Mucosa of descending colon (tissue), 3 donors: Measurements from ENCODE around the gene FGF5. TPM values are rescaled to one million over a fixed set of nuclear protein-coding genes. Genes with fewer than 3 reads are reported as not detected.
"Not testable (repeated sequence)": the region's sequence is repeated elsewhere in the genome, so short reads cannot be mapped to it uniquely, and the experiment has no call there.

Experiments
- ATAC-seq: fragments of 200-7000 bp; cut with Tn5 transposase; one replicate; pipeline ENCODE4 v1.9.1; 2020; ENCODE audit warnings: mild to moderate bottlenecking, moderate library complexity
- DNase-seq, 3 donors: peaks; one replicate each; pipeline ENCODE4 v3.0.0-alpha.2; 2020
- H3K36me3 ChIP-seq: fragments of 200-600 bp; one replicate; pipeline ENCODE4 v1.8.0; 2021; ENCODE audit warnings: low read depth, mild to moderate bottlenecking
- H3K4me1 ChIP-seq: fragments of 200-600 bp; one replicate; pipeline ENCODE4 v1.8.0; 2021; ENCODE audit warnings: low read depth, mild to moderate bottlenecking
- H3K4me3 ChIP-seq: fragments of 200-600 bp; one replicate; pipeline ENCODE4 v1.8.0; 2021; ENCODE audit warnings: mild to moderate bottlenecking
- H3K9me3 ChIP-seq: fragments of 200-600 bp; one replicate; pipeline ENCODE4 v1.8.0; 2021; ENCODE audit warnings: mild to moderate bottlenecking
- CTCF ChIP-seq: fragments of 200-600 bp; IDR thresholded peaks from one replicate; pipeline ENCODE4 v1.8.0; 2022; ENCODE audit warnings: antibody characterized with exemption, mild to moderate bottlenecking
- intact Hi-C, 2 donors: fragments of 100-400 bp; cut with DNase I in 1 of 2; cut with micrococcal nuclease in 1 of 2; formaldehyde crosslinking; loops; one replicate each; pipeline versions ENCODE4 v1.11.0 to v1.11.1; 2022; cut with DNase I, micrococcal nuclease
- total RNA-seq, 3 donors: library from RNA; stranded (reverse); fragmentation: NEBNext Ultra II Directional in 2 of 3; extraction: Animal tissue kit (Norgen Biotek cat#: 25700) in 2 of 3; gene quantifications; one replicate each; pipeline versions ENCODE4 v1.2.1 to v1.2.4, GENCODE V29; 2021 to 2023
- donor health status: DM: no; HTN: no; CAD: no; lungs with moderate emphysema.
- donor health status: DM: no; HTN: no; CAD: no.
- donor health status: DM: no; HTN: yes; CAD: no.

FGF5 gene
- total RNA-seq, 3 donors from 2014 or later, result 0.05 to 1.1 TPM; not detected in 1

GRCh38 chr4:80243274-80244018 lies 23.0 kb upstream of the FGF5 start:
- ATAC-seq (no peak), DNase-seq (no peak)
- TF ChIP-seq CTCF, result no peak
- no peak overlapping the region for H3K4me3 ChIP-seq
- no peaks in the 10 kb centered on the region for H3K4me1 ChIP-seq
- no peaks in the 10 kb centered on the region for H3K9me3 ChIP-seq
- intact Hi-C loops, result no loop called here
- H3K36me3 ChIP-seq, result no peaks in the 10 kb centered on the region

DNA sequence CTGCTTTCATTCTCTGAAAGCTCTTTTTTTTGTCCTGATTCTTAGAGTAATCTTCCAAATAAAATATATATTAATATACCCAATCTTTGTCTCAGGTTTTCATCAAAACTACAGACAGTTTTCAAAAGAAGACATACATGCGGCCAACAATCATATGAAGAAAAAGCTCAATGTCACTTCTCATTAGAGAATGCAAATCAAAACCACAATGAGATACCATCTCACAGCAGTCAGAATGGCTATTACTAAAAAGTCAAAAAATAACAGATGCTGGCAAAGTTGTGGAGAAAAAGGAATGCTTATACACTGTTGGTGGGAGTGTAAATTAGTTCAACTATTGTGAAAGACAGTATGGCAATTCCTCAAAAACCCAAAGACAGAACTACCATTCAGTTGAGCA lies 19.0 kb upstream of the FGF5 start:
- H3K9me3 ChIP-seq, H3K4me3 ChIP-seq, H3K4me1 ChIP-seq, intact Hi-C loops, H3K36me3 ChIP-seq, ATAC-seq, DNase-seq: not testable (repeated sequence)

DNA sequence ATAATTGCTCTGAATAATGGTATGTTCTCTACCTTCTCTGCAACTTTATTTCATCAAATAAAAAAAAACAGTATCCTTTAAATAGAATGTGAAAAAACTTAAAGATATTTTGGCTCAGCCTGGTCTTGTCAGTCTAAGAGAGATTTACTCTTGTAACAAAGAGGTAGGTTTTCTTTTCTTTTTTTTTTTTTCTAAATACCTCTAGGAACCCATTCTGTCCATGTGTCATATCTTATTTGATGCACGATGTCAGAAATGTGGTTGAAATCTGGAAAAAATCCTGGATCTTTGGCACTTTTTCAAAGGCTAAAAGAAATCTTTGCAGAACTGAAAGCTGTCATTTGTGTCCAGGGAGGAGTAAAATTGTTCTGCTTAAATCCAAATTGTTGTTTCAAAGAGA lies 17.3 kb upstream of the FGF5 start:
- H3K4me3 ChIP-seq, result no peak overlapping the region
- no peaks in the 10 kb centered on the region for H3K9me3 ChIP-seq
- DNase-seq (no peak), ATAC-seq (no peak)
- no peaks in the 10 kb centered on the region for H3K4me1 ChIP-seq
- intact Hi-C loops, result no loop called here
- H3K36me3 ChIP-seq, result no peaks in the 10 kb centered on the region
- no peak for TF ChIP-seq CTCF

DNA sequence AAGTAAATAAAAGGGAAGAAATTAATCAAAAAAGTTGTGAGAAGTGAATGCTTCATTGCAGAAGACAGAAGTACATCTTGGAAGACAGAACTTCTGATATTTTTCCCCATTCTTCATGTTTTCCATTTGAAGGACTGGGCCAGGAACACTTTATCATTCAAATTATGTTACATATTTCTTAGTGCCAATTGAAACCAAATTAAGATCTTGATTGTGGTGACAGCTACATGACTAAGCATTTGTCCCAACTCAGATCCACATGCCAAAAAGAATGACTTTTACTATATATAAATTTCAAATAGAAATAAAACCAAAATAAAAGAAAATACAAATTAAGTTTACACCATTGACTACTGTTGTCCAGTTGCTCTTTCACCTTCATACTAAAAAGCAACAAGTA lies 14.0 kb upstream of the FGF5 start:
- ATAC-seq (no peak), DNase-seq (no peak)
- no peak for TF ChIP-seq CTCF
- no peaks in the 10 kb centered on the region for H3K9me3 ChIP-seq
- H3K36me3 ChIP-seq, result no peaks in the 10 kb centered on the region
- H3K4me1 ChIP-seq, result no peaks in the 10 kb centered on the region
- no peak overlapping the region for H3K4me3 ChIP-seq
- intact Hi-C loops, result no loop called here

DNA sequence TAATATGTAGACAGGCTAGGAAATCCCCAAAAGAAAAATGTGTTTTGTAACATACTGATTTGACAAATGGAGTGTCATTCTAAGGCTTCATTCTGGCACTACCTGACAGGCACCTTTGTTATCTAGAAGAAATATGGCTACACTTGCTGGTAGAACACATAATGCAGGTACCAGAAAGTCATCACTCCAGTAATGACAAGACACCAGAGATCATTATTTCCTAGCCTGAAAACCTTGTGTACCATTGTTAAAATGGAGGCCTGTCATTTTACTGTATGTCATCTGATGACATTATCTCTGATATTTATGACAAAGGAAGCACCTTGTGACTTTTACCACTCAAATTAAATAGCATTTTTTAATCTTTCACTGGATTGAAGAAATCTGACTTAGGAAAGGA lies 13.5 kb upstream of the FGF5 start:
- DNase-seq (no peak), ATAC-seq (no peak)
- Histone ChIP-seq H3K9me3 (no peaks in the 10 kb centered on the region), H3K4me1 (no peaks in the 10 kb centered on the region), H3K36me3 (no peaks in the 10 kb centered on the region), H3K4me3 (no peak overlapping the region)
- TF ChIP-seq CTCF, result no peak
- intact Hi-C loops, result no loop called here

GRCh38 chr4:80253510-80253909 lies 13.0 kb upstream of the FGF5 start:
- H3K4me1 ChIP-seq, result no peaks in the 10 kb centered on the region
- intact Hi-C loops, result no loop called here
- H3K4me3 ChIP-seq, result no peak overlapping the region
- H3K9me3 ChIP-seq, result no peaks in the 10 kb centered on the region
- H3K36me3 ChIP-seq, result no peaks in the 10 kb centered on the region
- DNase-seq (no peak), ATAC-seq (no peak)
- TF ChIP-seq CTCF, result no peak
